Inferior parietal cortex (tissue), 1 donor: ENCODE results near the gene SNX5.

Source experiments
- DNase-seq: peaks from one replicate; pipeline ENCODE4 v3.0.0-alpha.2; 2016; ENCODE audit errors: extremely low spot score

The SNX5 gene

GRCh38 chr20:17916433-17916891 is 52.1 kb downstream of the SNX5 start:
- no peak for DNase-seq

GRCh38 chr20:17914957-17915356 is 53.6 kb downstream of the SNX5 start:
- DNase-seq, result no peak

- no peak for DNase-seq
These were observed 55.7 kb downstream of the SNX5 start for GRCh38 chr20:17912916-17913315.

GRCh38 chr20:17911927-17912326 is 56.7 kb downstream of the SNX5 start:
- DNase-seq, result no peak

GRCh38 chr20:17910828-17911294 is 57.7 kb downstream of the SNX5 start:
- DNase-seq, result no peak

GRCh38 chr20:17909869-17910321 is 58.7 kb downstream of the SNX5 start:
- DNase-seq, result no peak

- no peak for DNase-seq
These were observed 63.0 kb downstream of the SNX5 start for GRCh38 chr20:17905544-17905943.

GRCh38 chr20:17904027-17904426 is 64.6 kb downstream of the SNX5 start:
- DNase-seq, result no peak

GRCh38 chr20:17902531-17903083 is 66.0 kb downstream of the SNX5 start:
- DNase-seq, result no peak

- DNase-seq, result no peak
These were observed 66.6 kb downstream of the SNX5 start for GRCh38 chr20:17901971-17902370.

GRCh38 chr20:17898548-17898994 is 70.0 kb downstream of the SNX5 start:
- DNase-seq, result peak; percentile 78

- DNase-seq, result no peak
These were observed 70.9 kb downstream of the SNX5 start for GRCh38 chr20:17897566-17898307.

GRCh38 chr20:17896771-17897369 is 71.7 kb downstream of the SNX5 start:
- DNase-seq, result no peak

- peak; percentile 54 for DNase-seq
These were observed 72.3 kb downstream of the SNX5 start for GRCh38 chr20:17896193-17896723.

- DNase-seq, result peak; percentile 25
These were observed 72.9 kb downstream of the SNX5 start for GRCh38 chr20:17895641-17896171.

- no peak for DNase-seq
These were observed 75.1 kb downstream of the SNX5 start for GRCh38 chr20:17893445-17893844.

- DNase-seq, result no peak
These were observed 76.2 kb downstream of the SNX5 start for GRCh38 chr20:17892189-17892938.
